Dedifferentiated amniotic fluid mesenchymal stem cell (primary cell): Measurements from ENCODE around the gene CPNE5.

ENCODE experiments used
- DNase-seq: peaks from one replicate; pipeline ENCODE4 v3.0.0-alpha.2; 2016; ENCODE audit errors: extremely low spot score

Gene CPNE5

GRCh38 chr6:36745836-36746235 is 93.4 kb downstream of the CPNE5 start:
- DNase-seq = no peak

GRCh38 chr6:36745283-36745682 is 94.0 kb downstream of the CPNE5 start:
- no peak for DNase-seq

- DNase-seq = no peak
These were observed 95.0 kb downstream of the CPNE5 start for GRCh38 chr6:36744304-36744673.

GRCh38 chr6:36743538-36744303 is 95.5 kb downstream of the CPNE5 start:
- no peak for DNase-seq

- DNase-seq = no peak
These were observed 96.2 kb downstream of the CPNE5 start for GRCh38 chr6:36743032-36743431.

- DNase-seq = no peak
These were observed 97.1 kb downstream of the CPNE5 start for GRCh38 chr6:36742146-36742545.

- DNase-seq = no peak
These were observed 98.4 kb downstream of the CPNE5 start for GRCh38 chr6:36740818-36741179.

GRCh38 chr6:36739947-36740817 is 99.1 kb downstream of the CPNE5 start:
- no peak for DNase-seq

- DNase-seq = no peak
These were observed 101.1 kb downstream of the CPNE5 start for GRCh38 chr6:36738108-36738507.

- DNase-seq = no peak
These were observed 102.0 kb downstream of the CPNE5 start for GRCh38 chr6:36737043-36737785.

GRCh38 chr6:36735110-36736071 is 103.9 kb downstream of the CPNE5 start:
- peak; percentile 38 for DNase-seq

GRCh38 chr6:36734486-36735060 is 104.7 kb downstream of the CPNE5 start:
- DNase-seq = no peak

GRCh38 chr6:36733300-36733699 is 105.9 kb downstream of the CPNE5 start:
- DNase-seq = no peak

- DNase-seq = no peak
These were observed 107.5 kb downstream of the CPNE5 start for GRCh38 chr6:36731622-36732310.

GRCh38 chr6:36730424-36731380 is 108.5 kb downstream of the CPNE5 start:
- DNase-seq = no peak

GRCh38 chr6:36729161-36729524 is 110.1 kb downstream of the CPNE5 start:
- DNase-seq = no peak

- DNase-seq = no peak
These were observed 110.7 kb downstream of the CPNE5 start for GRCh38 chr6:36728289-36729160.

- DNase-seq = no peak
These were observed 111.7 kb downstream of the CPNE5 start for GRCh38 chr6:36727505-36728021.
